WERI-Rb-1 (cell line): ENCODE measurements around the gene ANKHD1.

Experiments used
- DNase-seq: peaks from one replicate; pipeline ENCODE4 v3.0.0-alpha.2; 2020
- H3K27ac ChIP-seq: fragments of 250-450 bp; sonication (Bioruptor Pico); 2 replicates; pipeline ENCODE4 v1.5.1; 2020; ENCODE audit warnings: mild to moderate bottlenecking, moderate library complexity
- H3K27me3 ChIP-seq: fragments of 250-450 bp; sonication (Bioruptor Pico); 2 replicates; pipeline ENCODE4 v1.5.1; 2021; ENCODE audit warnings: mild to moderate bottlenecking, low read depth, moderate library complexity; ENCODE audit not compliant: insufficient read depth, severe bottlenecking
- H3K36me3 ChIP-seq: fragments of 250-450 bp; sonication (Bioruptor Pico); 2 replicates; pipeline ENCODE4 v1.5.1; 2020; ENCODE audit warnings: mild to moderate bottlenecking, moderate library complexity
- H3K4me3 ChIP-seq: 2 replicates; pipeline ENCODE4 v1.5.1; 2011; ENCODE audit warnings: low read depth, mild to moderate bottlenecking, control low read depth, low read length
- H3K9me3 ChIP-seq: fragments of 250-450 bp; sonication (Bioruptor Pico); 2 replicates; pipeline ENCODE4 v1.5.1; 2021; ENCODE audit warnings: mild to moderate bottlenecking, moderate library complexity; ENCODE audit not compliant: severe bottlenecking
- CTCF ChIP-seq: IDR thresholded peaks from 2 replicates; pipeline ENCODE4 v1.5.1; 2011; ENCODE audit warnings: low read depth, mild to moderate bottlenecking, control low read depth, inconsistent platforms, low read length

ANKHD1 gene

GRCh38 chr5:140560227-140560626 is 158.6 kb downstream of the ANKHD1 start:
- H3K4me3 ChIP-seq, result no peak overlapping the region

GRCh38 chr5:140561753-140562523 is 160.3 kb downstream of the ANKHD1 start:
- Histone ChIP-seq H3K27ac (no peak overlapping the region), H3K27me3 (no peaks in the 10 kb centered on the region), H3K9me3 (no peaks in the 10 kb centered on the region), H3K4me3 (no peak overlapping the region), H3K36me3 (peaks cover 27% of the 10 kb centered on the region)
- no peak for DNase-seq
- TF ChIP-seq CTCF, result no peak

More at GRCh38 chr5:140560227-140560626, 158.6 kb downstream of the ANKHD1 start:
- Histone ChIP-seq H3K27ac (no peak overlapping the region), H3K27me3 (no peaks in the 10 kb centered on the region), H3K36me3 (peaks cover 16% of the 10 kb centered on the region), H3K9me3 (no peaks in the 10 kb centered on the region)
- DNase-seq, result no peak
- TF ChIP-seq CTCF, result no peak

- no peaks in the 10 kb centered on the region for H3K9me3 ChIP-seq
- TF ChIP-seq CTCF, result no peak
- H3K27ac ChIP-seq, result peak overlapping the region; percentile 93
- peak overlapping the region; percentile 89 for H3K4me3 ChIP-seq
- H3K36me3 ChIP-seq, result peaks cover 35% of the 10 kb centered on the region
- DNase-seq, result no peak
- H3K27me3 ChIP-seq, result no peaks in the 10 kb centered on the region
Measured at GRCh38 chr5:140563596-140563995, 162.0 kb downstream of the ANKHD1 start.

GRCh38 chr5:140564196-140565023 is 162.8 kb downstream of the ANKHD1 start, which contains the start of the genes APBB3 and SLC35A4:
TSS of gene APBB3 (minus strand) at chr5:140564598. CDS start at chr5:140564245, 353 bp downstream.
TSS of gene SLC35A4 (plus strand) at chr5:140564828. CDS start at chr5:140567170, 2,342 bp downstream.
- Histone ChIP-seq H3K36me3 (peaks cover 35% of the 10 kb centered on the region), H3K27me3 (no peaks in the 10 kb centered on the region), H3K4me3 (peak within 1 kb of the TSS; percentile 89)

More at GRCh38 chr5:140564196-140565023, 162.8 kb downstream of the ANKHD1 start, which contains the start of the genes APBB3 and SLC35A4:
- peak; percentile 98 for DNase-seq
- Histone ChIP-seq H3K27ac (peak within 1 kb of the TSS; percentile 93), H3K9me3 (no peaks in the 10 kb centered on the region)
- no peak for TF ChIP-seq CTCF
